ENCODE results near the gene ADAMTS10.
"Not testable (repeated sequence)": the region's sequence is repeated elsewhere in the genome, so short reads cannot be mapped to it uniquely, and the experiment has no call there.

ADAMTS10 gene

DNA sequence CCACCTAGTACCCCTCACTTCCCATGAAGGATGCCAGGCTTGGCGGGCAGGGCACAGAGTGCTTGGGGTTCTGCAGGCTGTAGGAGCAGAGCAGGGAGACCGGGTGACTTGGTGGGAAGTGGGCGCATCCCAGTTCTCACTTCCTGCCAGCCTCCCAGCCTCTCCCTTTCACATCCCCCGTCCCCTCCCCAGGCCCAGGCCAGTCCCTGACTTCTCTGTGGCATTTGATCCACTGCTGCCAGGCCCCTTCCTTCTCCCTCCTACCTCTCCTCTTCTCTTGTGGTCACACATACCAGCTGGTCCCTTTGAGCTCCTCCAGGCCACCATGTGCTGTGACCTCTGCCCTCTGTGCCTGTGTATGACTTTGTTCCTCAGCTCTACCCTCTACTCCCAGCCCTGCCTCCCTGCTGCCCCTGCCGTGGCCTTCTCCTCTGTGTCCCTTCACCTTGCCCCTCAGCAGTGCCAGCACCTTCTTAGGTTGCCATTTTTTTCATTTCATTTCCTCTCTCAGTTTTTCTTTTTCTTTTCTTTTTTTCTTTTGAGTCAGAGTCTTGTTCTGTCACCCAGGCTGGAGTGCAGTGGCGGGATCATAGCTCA, 52.8 kb downstream of the ADAMTS10 start:
- DNase-seq, result no peak

DNA sequence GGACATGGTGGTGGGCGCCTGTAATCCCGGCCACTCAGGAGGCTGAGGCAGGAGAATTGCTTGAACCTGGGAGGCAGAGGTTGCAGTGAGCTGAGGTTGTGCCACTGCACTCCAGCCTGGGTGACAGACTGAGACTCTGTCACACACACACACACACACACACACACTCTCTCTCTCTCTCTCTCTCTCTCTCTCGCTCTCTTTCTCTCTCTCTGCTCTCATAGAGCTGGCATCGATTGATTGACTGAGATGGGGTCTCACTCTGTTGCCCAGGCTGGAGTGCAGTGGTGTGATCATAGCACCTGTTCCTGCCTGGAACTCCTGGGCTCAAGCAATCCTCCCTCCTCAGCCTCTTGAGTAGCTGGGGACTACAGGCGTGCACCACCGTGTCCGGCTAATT, 56.8 kb downstream of the ADAMTS10 start:
- not testable (repeated sequence) for DNase-seq

DNA sequence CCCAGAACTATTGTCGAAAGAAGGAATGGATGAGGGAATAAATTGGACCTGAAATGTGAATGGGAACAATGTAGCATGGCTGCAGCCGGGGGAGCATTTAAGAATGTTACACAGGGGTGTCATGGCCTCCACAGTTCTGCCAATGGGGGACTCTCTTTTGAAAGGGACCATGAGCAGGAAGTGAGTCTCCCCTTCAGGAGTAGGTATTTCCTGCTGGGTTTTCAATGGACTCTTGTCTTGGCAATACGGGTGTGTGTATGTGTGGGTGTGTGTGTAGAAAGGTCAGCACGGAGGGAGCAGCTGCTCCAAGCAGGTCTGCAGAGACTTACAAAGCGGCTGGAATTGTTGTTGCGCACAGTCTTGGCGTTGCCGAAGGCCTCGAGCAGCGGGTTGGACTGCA, 57.7 kb downstream of the ADAMTS10 start:
- no peak for DNase-seq

DNA sequence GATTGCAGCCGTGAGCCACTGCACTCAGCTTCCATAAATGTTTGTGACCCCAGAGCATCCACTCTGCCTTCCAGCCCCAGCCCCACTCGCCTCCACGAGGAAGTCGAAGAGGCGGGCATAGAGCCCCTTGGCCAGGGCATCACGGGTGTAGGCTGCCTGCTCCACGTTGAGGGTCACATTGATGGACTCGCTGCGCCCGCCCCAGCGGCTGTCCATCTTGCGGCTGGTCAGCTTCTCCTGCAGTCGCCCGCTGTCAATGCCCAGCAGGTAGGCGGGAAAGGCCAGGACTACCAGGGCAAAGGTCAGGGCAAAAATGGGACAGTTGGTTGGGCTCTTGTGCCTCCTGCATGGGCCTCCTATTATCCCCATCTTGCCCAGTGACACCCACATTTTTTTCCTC, 60.4 kb downstream of the ADAMTS10 start:
- no peak for DNase-seq

DNA sequence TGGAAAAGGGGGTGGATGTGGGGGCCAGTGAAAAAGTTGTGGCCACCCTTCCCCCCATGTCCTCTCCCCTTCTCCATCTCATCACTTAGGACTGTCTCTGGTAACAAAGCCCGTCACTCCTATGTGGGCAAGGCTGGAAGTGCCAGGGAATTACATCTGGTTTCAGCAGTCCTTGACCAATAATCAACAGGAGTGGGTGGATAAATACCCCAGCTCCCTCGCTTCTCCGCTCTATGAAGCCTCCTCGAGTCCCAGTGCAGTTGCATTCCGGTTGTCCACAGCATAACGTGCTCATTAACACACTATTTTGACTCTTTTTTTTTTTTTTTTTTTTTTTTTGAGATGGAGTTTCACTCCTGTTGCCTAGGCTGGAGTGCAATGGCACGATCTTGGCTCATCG, 64.8 kb downstream of the ADAMTS10 start:
- no peak for DNase-seq

DNA sequence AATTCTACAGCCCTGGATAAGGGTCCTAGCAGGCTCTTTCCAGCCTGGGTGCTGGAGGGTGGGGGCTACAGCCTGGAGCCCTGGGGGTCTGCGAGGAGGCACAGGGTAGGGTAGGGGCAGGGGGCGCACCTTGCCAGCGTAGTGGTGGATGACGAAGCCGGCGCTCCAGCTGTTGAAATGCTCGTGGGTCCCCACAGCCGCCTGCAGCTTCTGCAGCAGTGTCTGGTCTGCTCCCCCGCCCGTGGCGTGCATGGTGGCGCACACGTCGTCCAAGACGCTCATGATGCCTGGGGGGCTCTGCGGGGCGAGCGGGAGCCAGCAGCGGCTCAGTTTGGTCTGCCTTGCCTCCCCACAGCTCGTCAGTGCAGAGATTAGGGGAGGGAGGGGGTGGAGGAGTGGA, 66.3 kb downstream of the ADAMTS10 start:
- DNase-seq, result no peak

DNA sequence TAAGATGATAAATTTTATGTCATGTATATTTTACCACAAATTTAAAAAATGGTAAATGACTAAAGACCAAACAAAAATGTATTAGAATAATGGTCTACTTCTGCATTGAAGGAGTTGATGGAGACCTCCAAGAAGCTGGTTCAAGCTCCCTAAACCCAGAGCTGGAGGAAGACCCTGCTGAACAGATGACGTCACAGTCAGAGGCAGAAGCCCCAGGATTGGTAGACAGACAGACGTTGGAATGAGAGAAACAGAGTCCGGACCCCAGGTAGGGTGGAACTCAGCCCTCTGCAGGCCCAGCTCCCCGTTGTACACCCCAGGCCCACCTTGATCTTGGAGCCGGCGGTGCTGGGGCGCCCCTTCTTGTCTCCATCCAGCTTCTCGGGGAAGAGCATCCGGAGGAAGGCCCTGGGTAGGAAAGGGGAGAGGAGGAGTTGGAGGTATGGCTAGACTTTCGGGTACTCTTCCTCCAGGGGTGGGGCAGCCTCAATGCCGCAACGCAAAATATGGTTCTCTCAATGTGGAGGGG, 70.8 kb downstream of the ADAMTS10 start:
- DNase-seq, result no peak

DNA sequence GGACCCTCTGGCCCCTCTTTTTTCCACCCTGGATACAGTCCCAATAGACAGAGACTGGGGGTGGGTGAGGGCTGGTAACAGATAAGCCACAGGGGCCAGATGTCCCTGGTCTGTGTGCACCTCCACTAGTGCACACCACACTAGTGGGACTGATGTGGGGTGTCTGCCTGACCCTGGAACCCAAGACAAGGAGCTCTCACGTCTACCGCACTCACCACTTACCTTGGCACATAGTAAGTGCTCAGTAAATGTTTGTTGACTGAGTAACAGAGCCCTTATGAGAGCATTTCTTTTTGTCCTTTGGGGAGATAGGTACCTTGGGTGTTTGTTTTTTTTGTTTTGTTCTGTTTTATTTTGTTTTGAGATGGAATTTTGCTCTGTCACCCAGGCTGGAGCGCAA, 73.4 kb downstream of the ADAMTS10 start:
- no peak for DNase-seq

DNA sequence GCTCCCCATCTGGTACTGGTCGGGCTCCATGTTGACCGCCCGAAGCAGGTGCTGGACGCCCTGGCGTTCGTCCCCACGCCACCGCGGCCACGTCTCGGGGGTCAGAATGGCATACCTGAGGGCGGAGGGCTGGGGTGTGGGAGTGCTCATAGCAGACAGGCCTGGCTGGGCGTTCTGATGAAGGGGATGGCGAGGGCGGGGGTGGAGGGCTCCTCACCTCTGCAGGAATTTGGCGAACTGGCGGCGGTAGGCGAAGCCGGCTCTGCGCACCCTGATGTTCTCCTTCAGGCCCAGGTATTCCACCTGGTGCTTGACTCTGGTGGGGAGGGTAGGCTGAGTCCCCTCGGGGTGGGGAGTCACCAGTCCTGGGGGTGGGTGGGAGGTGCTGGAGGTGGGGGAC, 74.2 kb downstream of the ADAMTS10 start:
- DNase-seq, result no peak

DNA sequence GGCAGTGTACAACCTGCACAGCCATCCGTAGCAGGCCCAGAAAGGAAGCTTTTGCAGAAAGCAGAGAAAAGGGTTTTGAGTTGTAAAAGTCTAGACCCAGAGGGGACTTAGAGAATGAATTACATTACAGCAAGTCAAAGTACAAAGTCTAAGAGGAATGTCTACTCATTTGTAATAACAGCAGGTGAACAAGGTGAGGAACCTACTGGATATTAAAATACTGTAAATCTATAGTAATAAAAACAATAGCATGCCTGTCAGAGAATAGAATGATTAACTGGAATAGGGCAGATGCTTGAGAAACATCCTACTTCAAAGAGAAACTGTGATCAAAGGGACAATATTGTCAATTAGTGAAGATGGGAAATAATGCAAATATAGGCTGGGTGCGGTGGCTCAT, 78.3 kb downstream of the ADAMTS10 start:
- DNase-seq, result no peak

DNA sequence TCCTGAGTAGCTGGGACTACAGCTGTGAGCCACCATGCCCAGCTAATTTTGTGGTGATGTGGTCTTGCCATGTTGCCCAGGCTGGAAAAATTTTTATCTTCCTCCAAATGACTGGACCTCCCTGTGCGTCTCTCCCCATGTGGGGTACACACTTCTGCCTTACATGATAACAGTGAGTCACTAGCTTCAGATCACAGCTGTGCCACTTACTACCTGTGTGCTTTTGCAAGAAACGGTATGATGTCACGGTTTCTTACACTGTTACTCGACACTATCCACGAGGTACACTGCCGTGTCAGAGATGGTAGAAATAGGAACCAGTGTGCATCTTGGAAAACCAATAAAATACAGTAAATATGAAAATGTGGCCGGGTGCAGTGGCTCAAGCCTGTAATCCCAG, 79.0 kb downstream of the ADAMTS10 start:
- no peak for DNase-seq
